ENCODE results near the gene CEP128.

CEP128 gene

GRCh38 chr14:80664576-80664975 is 277.0 kb downstream of the CEP128 start:
- DNase-seq (ENCODE audit: low spot score): no peak

DNA sequence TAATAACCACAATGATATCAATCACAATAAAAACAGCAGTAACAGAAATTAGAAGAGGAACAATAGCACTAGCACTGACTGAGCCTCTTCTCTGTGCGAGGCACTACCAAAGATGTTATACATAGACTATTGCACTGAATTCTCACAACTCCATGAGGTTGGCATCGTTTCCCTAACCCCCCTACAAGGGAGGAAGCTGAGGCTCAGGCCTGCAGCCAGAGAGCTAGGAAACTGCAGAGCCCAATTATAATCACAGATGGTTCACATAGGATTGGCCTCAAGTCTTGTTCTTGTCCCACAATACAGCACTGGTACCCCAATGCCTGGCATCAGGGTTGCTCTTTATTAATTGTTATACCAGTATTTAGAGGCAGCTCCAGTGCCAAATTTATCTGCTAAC is 278.0 kb downstream of the CEP128 start:
- DNase-seq (ENCODE audit: low spot score): no peak

- no peak for DNase-seq (ENCODE audit: low spot score)
Measured at GRCh38 chr14:80659783-80660182, 281.8 kb downstream of the CEP128 start.

DNA sequence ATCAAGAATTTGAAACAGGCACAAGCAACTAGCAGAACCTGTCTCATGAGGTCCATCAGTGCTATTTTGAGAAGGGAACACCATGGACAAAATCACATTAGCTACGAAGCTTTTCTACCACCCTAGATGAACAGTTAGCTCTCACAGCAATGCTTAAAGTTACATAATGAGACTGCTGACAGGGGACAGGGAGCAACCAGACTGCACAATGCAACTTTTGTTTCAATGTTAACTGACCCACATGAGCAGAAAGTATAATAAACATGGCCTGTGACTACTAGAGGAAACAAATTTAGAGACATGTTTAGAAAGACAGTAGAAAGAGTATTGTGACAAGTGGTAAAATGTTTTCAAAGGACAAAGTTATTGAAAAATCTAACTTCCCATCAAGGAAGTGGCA is 282.8 kb downstream of the CEP128 start:
- no peak for DNase-seq (ENCODE audit: low spot score)

DNA sequence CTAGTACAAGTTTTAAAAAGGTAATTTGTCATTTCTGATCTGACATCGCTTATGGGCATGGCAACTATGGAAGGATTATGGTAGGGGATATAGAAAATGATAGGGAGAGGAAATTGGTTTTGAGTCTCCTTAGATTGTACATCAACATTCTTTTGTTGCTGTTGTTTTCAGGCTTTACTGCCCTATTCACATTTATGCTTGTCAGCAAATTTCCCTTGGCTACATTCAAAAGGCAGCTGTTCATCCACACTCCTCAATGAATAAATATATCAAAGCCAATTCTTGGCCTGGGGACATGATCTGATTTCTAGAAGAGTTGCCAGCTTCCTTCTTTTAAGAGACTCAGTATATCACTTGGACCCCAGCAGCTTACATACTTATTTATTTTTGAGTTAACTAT is 283.4 kb downstream of the CEP128 start:
- no peak for DNase-seq (ENCODE audit: low spot score)

GRCh38 chr14:80653956-80654355 is 287.6 kb downstream of the CEP128 start:
- DNase-seq (ENCODE audit: low spot score): no peak

GRCh38 chr14:80645667-80646413 is 295.7 kb downstream of the CEP128 start:
- no peak for DNase-seq (ENCODE audit: low spot score)

- DNase-seq (ENCODE audit: low spot score): no peak
Measured at GRCh38 chr14:80644826-80645225, 296.7 kb downstream of the CEP128 start.

GRCh38 chr14:80638620-80639515 is 302.7 kb downstream of the CEP128 start:
- peak; percentile 76 for DNase-seq (ENCODE audit: low spot score)

DNA sequence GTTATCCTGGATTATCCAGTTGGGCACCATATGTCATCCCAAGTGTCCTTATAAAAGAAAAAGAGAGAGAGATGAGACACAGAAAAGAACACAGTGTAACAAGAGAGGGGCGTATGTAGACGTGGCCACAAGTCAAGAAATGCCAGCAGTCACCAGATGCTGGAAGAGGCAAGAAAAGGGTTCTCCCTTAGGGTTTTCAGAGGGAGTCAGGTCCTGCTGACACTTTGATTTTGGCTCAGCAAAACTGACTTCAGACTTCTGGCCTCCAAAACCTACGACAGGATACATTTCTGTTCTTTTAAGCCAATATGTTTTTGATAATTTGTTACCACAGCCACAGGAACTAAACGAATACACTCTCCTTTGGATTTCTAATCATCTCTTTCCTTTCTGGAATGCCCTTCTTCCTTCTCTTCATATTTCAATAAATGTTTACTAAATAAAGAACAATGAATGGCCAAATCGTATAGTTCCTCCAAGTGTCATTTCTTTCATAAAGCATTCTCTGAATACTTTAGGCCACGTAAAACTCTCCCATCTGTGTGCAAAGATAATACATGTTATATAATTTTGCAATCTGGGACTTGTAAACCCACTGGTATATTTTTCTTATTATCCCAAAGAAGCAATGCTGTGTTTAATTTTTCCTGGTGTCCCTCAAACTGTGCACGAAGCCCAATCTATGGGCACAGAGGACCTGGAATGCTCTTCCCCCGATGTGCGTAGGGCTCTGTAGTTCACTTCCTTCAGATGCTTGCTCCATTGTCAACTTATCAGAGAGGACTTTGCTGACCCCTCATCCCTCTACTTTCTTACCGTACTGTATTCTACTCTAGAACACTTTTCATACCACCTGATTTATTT is 303.6 kb downstream of the CEP128 start:
- DNase-seq (ENCODE audit: low spot score): no peak

DNA sequence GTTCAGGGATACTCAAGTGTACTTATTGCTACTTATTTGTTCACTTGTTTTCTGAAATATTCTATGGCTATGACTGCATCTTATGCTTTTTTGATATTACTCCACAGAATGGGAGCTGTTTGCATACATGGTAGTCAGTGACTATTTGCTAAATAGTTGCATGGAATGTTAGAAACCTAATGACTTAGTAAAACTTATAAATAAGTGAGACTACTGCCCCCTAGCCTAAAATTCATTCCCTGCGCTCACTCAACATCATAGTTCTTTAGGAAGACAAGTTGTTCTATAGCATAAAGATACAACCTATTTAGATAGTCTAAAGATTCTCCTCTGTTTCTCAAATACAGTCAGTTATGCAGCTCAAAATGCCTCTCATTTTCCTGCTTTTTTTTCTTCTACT is 305.5 kb downstream of the CEP128 start:
- peak; percentile 13 for DNase-seq (ENCODE audit: low spot score)

DNA sequence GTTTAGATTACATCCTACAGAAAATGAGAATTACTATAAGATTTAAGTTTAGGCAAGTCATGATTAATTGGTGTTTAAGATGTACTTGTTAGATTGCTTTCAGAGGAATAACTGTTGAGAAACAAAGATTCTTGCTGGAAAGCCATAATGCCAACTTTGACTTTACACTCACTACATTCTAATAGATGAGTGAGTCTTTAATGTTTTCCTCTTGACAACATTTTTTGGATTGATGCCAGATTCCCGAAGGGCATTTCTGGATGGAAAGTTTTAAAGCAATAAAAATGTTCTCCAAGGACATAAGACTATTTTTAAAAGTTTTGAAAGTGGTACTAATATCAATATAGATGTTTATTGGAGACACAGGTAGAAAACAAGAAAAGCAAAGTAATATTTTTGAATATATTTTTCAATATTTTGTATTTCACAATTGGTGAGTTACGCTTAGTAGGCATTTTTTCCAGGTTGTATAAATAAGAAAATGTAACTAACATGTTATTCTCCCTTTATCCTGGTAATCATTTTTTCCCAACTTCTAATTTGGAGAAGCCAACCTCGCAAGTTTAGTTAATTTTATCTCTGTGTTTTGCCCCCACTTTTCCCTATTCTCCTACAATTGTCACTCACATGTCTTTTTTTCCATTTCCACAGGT is 307.3 kb downstream of the CEP128 start:
- peak; percentile 25 for DNase-seq (ENCODE audit: low spot score)

GRCh38 chr14:80629606-80630005 is 311.9 kb downstream of the CEP128 start:
- no peak for DNase-seq (ENCODE audit: low spot score)

DNA sequence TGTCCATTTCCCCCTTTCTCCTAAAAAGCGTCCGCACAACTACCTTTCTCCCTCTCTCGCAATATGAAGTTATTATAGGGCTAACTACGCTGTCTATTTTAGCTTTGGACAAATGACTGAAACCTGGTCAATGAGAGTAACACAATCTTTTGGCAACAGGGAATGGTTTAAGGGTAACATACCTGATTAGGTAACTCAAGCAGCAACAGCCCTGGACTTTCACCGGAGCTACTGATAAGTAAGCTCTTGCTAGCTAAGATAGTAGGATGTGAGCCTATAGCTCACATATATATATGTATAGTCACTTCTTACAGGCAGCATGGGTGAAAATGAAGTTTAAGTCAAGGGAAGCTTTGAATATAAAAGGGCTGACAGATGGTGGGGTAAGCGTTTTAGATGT is 313.0 kb downstream of the CEP128 start:
- DNase-seq (ENCODE audit: low spot score): no peak

GRCh38 chr14:80627745-80628144 is 313.8 kb downstream of the CEP128 start:
- no peak for DNase-seq (ENCODE audit: low spot score)

DNA sequence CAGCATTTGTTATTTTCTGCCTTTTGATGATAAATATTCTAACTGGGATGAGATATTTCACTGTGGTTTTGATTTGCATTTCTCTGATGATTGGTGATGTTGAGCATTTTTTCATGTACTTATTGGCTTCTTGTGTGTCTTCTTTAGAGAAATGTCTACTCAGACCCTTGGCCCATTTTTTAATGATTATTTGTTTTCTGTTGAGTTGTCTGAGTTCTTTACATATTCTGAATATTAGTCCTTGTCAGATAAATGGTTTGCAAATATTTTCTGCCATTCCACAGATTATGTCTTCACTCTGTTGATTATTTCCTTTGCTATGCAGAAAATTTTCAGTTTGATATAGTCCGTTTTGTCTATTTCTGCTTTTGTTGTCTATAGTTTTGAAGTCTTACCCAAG is 317.0 kb downstream of the CEP128 start:
- no peak for DNase-seq (ENCODE audit: low spot score)

GRCh38 chr14:80621701-80622100 is 319.8 kb downstream of the CEP128 start:
- no peak for DNase-seq (ENCODE audit: low spot score)

DNA sequence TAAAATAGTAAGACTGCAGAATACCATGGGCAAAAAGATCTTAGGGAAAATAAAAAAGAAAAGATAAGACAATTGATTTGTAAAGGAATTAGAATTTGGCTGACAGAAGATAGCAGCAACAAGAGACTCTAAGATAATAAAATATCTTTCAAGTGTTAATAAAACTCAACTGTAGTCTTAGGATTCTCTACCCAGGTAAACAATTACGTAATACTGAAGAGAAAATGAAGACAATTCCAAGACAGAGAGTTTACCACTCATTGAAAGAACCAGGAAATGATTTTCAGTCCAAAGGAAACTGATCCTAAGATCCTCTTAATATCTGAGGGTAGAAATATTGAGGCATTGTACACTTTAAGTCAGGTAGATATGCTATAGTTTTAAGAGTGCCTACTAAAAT is 321.1 kb downstream of the CEP128 start:
- DNase-seq (ENCODE audit: low spot score): no peak

- no peak for DNase-seq (ENCODE audit: low spot score)
Measured at GRCh38 chr14:80618751-80619329, 322.7 kb downstream of the CEP128 start.

DNA sequence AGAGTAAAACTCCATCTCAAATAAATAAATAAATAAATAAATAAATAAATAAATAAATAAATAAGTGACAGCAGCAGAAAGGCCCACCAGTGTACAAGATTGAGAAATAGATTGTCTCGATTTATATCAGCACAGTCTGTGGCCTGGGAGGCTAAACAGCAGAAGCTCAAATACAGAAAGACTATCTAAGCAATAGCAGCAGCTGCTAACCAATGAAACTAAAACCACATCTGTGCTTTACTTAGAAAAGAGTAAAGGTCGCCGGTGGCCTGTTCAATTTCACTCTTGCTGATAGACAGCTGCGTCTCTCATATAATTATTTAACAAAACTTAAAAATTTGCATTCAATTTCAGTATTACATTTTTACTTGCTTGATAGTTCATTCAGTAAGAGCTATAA is 325.7 kb downstream of the CEP128 start:
- DNase-seq (ENCODE audit: low spot score): no peak

GRCh38 chr14:80609055-80609454 is 332.5 kb downstream of the CEP128 start:
- no peak for DNase-seq (ENCODE audit: low spot score)
